ENCODE data around the gene SLC12A4.

SLC12A4 gene

GRCh38 chr16:67932462-67932840 is 36.0 kb downstream of the SLC12A4 start:
- H3K27ac ChIP-seq: no peak overlapping the region
- no peak overlapping the region for H3K4me3 ChIP-seq

GRCh38 chr16:67931712-67932461 is 36.5 kb downstream of the SLC12A4 start, which contains the start of gene CTRL:
CTRL (minus strand) TSS chr16:67931862; CDS start chr16:67931852, 10 bp downstream.
- Histone ChIP-seq H3K27ac (peak within 1 kb of the TSS in 1 of 21 experiments; percentile 36), H3K4me3 (no peak within 1 kb of the TSS)

- H3K4me3 ChIP-seq: no peak overlapping the region
- H3K27ac ChIP-seq: no peak overlapping the region
Observed at GRCh38 chr16:67930678-67931211, 37.7 kb downstream of the SLC12A4 start.

GRCh38 chr16:67930191-67930590 is 38.2 kb downstream of the SLC12A4 start:
- H3K4me3 ChIP-seq: no peak overlapping the region
- no peak overlapping the region for H3K27ac ChIP-seq

- H3K27ac ChIP-seq: peak overlapping the region in 1 of 21 experiments; percentile 25
- no peak overlapping the region for H3K4me3 ChIP-seq
Observed at GRCh38 chr16:67928561-67929364, 39.7 kb downstream of the SLC12A4 start.

- Histone ChIP-seq H3K4me3 (no peak overlapping the region), H3K27ac (peak overlapping the region in 1 of 21 experiments; percentile 25)
Observed at GRCh38 chr16:67928147-67928546, 40.3 kb downstream of the SLC12A4 start.

- Histone ChIP-seq H3K4me3 (no peak overlapping the region), H3K27ac (peak overlapping the region in 1 of 21 experiments; percentile 25)
Observed at GRCh38 chr16:67927131-67927941, 41.1 kb downstream of the SLC12A4 start.

- H3K27ac ChIP-seq: peak overlapping the region in 7 of 21 experiments; percentile 6 to 57 (median 39)
- no peak overlapping the region for H3K4me3 ChIP-seq
Observed at GRCh38 chr16:67926181-67926750, 42.2 kb downstream of the SLC12A4 start.

GRCh38 chr16:67924140-67924906 is 44.1 kb downstream of the SLC12A4 start:
- Histone ChIP-seq H3K4me3 (no peak overlapping the region), H3K27ac (peak overlapping the region in 6 of 21 experiments; percentile 8 to 62 (median 33))

- Histone ChIP-seq H3K27ac (peak overlapping the region in 7 of 21 experiments; percentile 8 to 70 (median 35)), H3K4me3 (no peak overlapping the region)
Observed at GRCh38 chr16:67923414-67924116, 44.9 kb downstream of the SLC12A4 start.

GRCh38 chr16:67922740-67923139 is 45.7 kb downstream of the SLC12A4 start:
- Histone ChIP-seq H3K4me3 (no peak overlapping the region), H3K27ac (peak overlapping the region in 6 of 21 experiments; percentile 12 to 70 (median 37))

- Histone ChIP-seq H3K4me3 (no peak overlapping the region), H3K27ac (peak overlapping the region in 8 of 21 experiments; percentile 5 to 70 (median 25))
Observed at GRCh38 chr16:67922221-67922620, 46.2 kb downstream of the SLC12A4 start.

GRCh38 chr16:67919622-67920221 is 48.7 kb downstream of the SLC12A4 start:
- peak overlapping the region in 9 of 21 experiments; percentile 10 to 71 (median 55) for H3K27ac ChIP-seq
- H3K4me3 ChIP-seq: no peak overlapping the region

GRCh38 chr16:67917852-67918236 is 50.6 kb downstream of the SLC12A4 start:
- peak overlapping the region in 15 of 21 experiments; percentile 2 to 80 (median 52) for H3K27ac ChIP-seq
- no peak overlapping the region for H3K4me3 ChIP-seq

- peak overlapping the region in 15 of 21 experiments; percentile 2 to 80 (median 52) for H3K27ac ChIP-seq
- no peak overlapping the region for H3K4me3 ChIP-seq
Observed at GRCh38 chr16:67917140-67917851, 51.1 kb downstream of the SLC12A4 start.

- peak overlapping the region in 10 of 21 experiments; percentile 3 to 80 (median 32) for H3K27ac ChIP-seq
- H3K4me3 ChIP-seq: no peak overlapping the region
Observed at GRCh38 chr16:67915831-67916723, 52.4 kb downstream of the SLC12A4 start.

All from skin epidermis (tissue), 12 donors.